Body of pancreas (tissue), 4 donors: ENCODE measurements around the gene C9orf72.

Experiments used
- CTCF ChIP-seq, 7 experiments: fragments of 450-650 bp in 4 of 7; fragments of 200-600 bp in 3 of 7; sonication (generic) in 3 of 7; IDR thresholded peaks; one replicate each; pipeline ENCODE4 v1.5.1; 2016 to 2019; ENCODE audit warnings: antibody characterized with exemption in 7 of 7
- POLR2A ChIP-seq, 3 donors: fragments of 450-650 bp; IDR thresholded peaks; one replicate each; pipeline ENCODE4 v1.6.1; 2016; ENCODE audit warnings: antibody characterized with exemption in 3 of 3, mild to moderate bottlenecking in 2 of 3

GRCh38 chr9:27589462-27589861 is 16.2 kb upstream of the C9orf72 start:
- TF ChIP-seq CTCF (IDR thresholded peaks at IDR 0.05) (no peak), POLR2A (IDR thresholded peaks at IDR 0.05) (no peak)
